HCEC 1CT (cell line): Measurements from ENCODE around the gene XYLT1.
A peak's percentile ranks its signal among the peaks of the same experiment; 100 is the strongest.

ENCODE experiments used
- DNase-seq: peaks from one replicate; pipeline ENCODE4 v3.0.0-alpha.2; 2017

XYLT1 gene

GRCh38 chr16:17396762-17397498 is 73.8 kb downstream of the XYLT1 start:
- DNase-seq: no peak

GRCh38 chr16:17395849-17396480 is 74.8 kb downstream of the XYLT1 start:
- no peak for DNase-seq

GRCh38 chr16:17392857-17393692 is 77.7 kb downstream of the XYLT1 start:
- no peak for DNase-seq

GRCh38 chr16:17392127-17392856 is 78.5 kb downstream of the XYLT1 start:
- DNase-seq: no peak

GRCh38 chr16:17391715-17392114 is 79.0 kb downstream of the XYLT1 start:
- DNase-seq: no peak

GRCh38 chr16:17389384-17389783 is 81.4 kb downstream of the XYLT1 start:
- DNase-seq: no peak

GRCh38 chr16:17387256-17387655 is 83.5 kb downstream of the XYLT1 start:
- no peak for DNase-seq

GRCh38 chr16:17386229-17386628 is 84.5 kb downstream of the XYLT1 start:
- no peak for DNase-seq

GRCh38 chr16:17384471-17384870 is 86.3 kb downstream of the XYLT1 start:
- no peak for DNase-seq

GRCh38 chr16:17382949-17383863 is 87.6 kb downstream of the XYLT1 start:
- no peak for DNase-seq

GRCh38 chr16:17382514-17382913 is 88.2 kb downstream of the XYLT1 start:
- DNase-seq: no peak

GRCh38 chr16:17381784-17382183 is 89.0 kb downstream of the XYLT1 start:
- no peak for DNase-seq

- DNase-seq: peak; percentile 3
Measured at GRCh38 chr16:17380613-17381012, 90.1 kb downstream of the XYLT1 start.

GRCh38 chr16:17379121-17379571 is 91.6 kb downstream of the XYLT1 start:
- no peak for DNase-seq

- DNase-seq: no peak
Measured at GRCh38 chr16:17377360-17378324, 93.1 kb downstream of the XYLT1 start.

- no peak for DNase-seq
Measured at GRCh38 chr16:17375461-17376304, 95.1 kb downstream of the XYLT1 start.

GRCh38 chr16:17374668-17375255 is 96.0 kb downstream of the XYLT1 start:
- no peak for DNase-seq

- no peak for DNase-seq
Measured at GRCh38 chr16:17373533-17373932, 97.2 kb downstream of the XYLT1 start.

- DNase-seq: no peak
Measured at GRCh38 chr16:17372386-17372785, 98.4 kb downstream of the XYLT1 start.
